Activated T-cell treated with anti-CD3 and anti-CD28 coated beads, Interleukin-2, amount 50 U/mL, for 24 hours (primary cell): ENCODE results near the gene HSD17B14.

Experiments
- DNase-seq: peaks from one replicate; pipeline ENCODE4 v3.0.0-alpha.2; 2020
- H3K27ac Mint-ChIP-seq: 2 replicates; pipeline ENCODE4 v1.8.0; 2020; ENCODE audit warnings: mild to moderate bottlenecking, mixed read lengths
- H3K27me3 Mint-ChIP-seq: 2 replicates; pipeline ENCODE4 v1.8.0; 2020; ENCODE audit warnings: mixed read lengths
- H3K36me3 Mint-ChIP-seq: 2 replicates; pipeline ENCODE4 v1.8.0; 2020; ENCODE audit warnings: low read depth, mixed read lengths
- H3K4me1 Mint-ChIP-seq: 2 replicates; pipeline ENCODE4 v1.8.0; 2020; ENCODE audit warnings: low read depth, mixed read lengths
- H3K4me3 Mint-ChIP-seq: 2 replicates; pipeline ENCODE4 v1.8.0; 2020; ENCODE audit warnings: mild to moderate bottlenecking, moderate library complexity, mixed read lengths
- H3K9me3 Mint-ChIP-seq: 2 replicates; pipeline ENCODE4 v1.8.0; 2020; ENCODE audit warnings: mixed read lengths

HSD17B14 gene

GRCh38 chr19:48822514-48822913 lies 13.8 kb downstream of the HSD17B14 start:
- no peaks in the 10 kb centered on the region for H3K27me3 Mint-ChIP-seq
- H3K4me1 Mint-ChIP-seq = no peaks in the 10 kb centered on the region
- H3K9me3 Mint-ChIP-seq = no peaks in the 10 kb centered on the region
- no peak overlapping the region for H3K27ac Mint-ChIP-seq
- no peak overlapping the region for H3K4me3 Mint-ChIP-seq
- H3K36me3 Mint-ChIP-seq = no peaks in the 10 kb centered on the region
- no peak for DNase-seq

- Mint-ChIP-seq H3K27me3 (no peaks in the 10 kb centered on the region), H3K4me1 (no peaks in the 10 kb centered on the region), H3K36me3 (no peaks in the 10 kb centered on the region), H3K27ac (no peak overlapping the region), H3K9me3 (no peaks in the 10 kb centered on the region), H3K4me3 (no peak overlapping the region)
- DNase-seq = no peak
These were observed 14.7 kb downstream of the HSD17B14 start for GRCh38 chr19:48821633-48822032.

- Mint-ChIP-seq H3K4me1 (peaks cover 2% of the 10 kb centered on the region), H3K36me3 (no peaks in the 10 kb centered on the region), H3K27ac (no peak overlapping the region), H3K4me3 (no peak overlapping the region), H3K9me3 (no peaks in the 10 kb centered on the region), H3K27me3 (no peaks in the 10 kb centered on the region)
- no peak for DNase-seq
These were observed 16.9 kb downstream of the HSD17B14 start for GRCh38 chr19:48819366-48819816.

- DNase-seq = no peak
- H3K4me3 Mint-ChIP-seq = no peak overlapping the region
- no peaks in the 10 kb centered on the region for H3K9me3 Mint-ChIP-seq
- H3K4me1 Mint-ChIP-seq = peaks cover 2% of the 10 kb centered on the region
- no peaks in the 10 kb centered on the region for H3K36me3 Mint-ChIP-seq
- H3K27ac Mint-ChIP-seq = no peak overlapping the region
- H3K27me3 Mint-ChIP-seq = no peaks in the 10 kb centered on the region
These were observed 18.0 kb downstream of the HSD17B14 start for GRCh38 chr19:48818234-48818820.

- Mint-ChIP-seq H3K27me3 (no peaks in the 10 kb centered on the region), H3K9me3 (no peaks in the 10 kb centered on the region), H3K27ac (no peak overlapping the region), H3K4me3 (no peak overlapping the region), H3K36me3 (no peaks in the 10 kb centered on the region), H3K4me1 (peaks cover 2% of the 10 kb centered on the region)
- DNase-seq = no peak
These were observed 18.6 kb downstream of the HSD17B14 start for GRCh38 chr19:48817585-48818124.

- Mint-ChIP-seq H3K36me3 (no peaks in the 10 kb centered on the region), H3K4me3 (no peak overlapping the region), H3K9me3 (no peaks in the 10 kb centered on the region), H3K27me3 (no peaks in the 10 kb centered on the region), H3K4me1 (peaks cover 7% of the 10 kb centered on the region), H3K27ac (no peak overlapping the region)
- no peak for DNase-seq
These were observed 20.3 kb downstream of the HSD17B14 start for GRCh38 chr19:48815870-48816501.

GRCh38 chr19:48814895-48815294 lies 21.4 kb downstream of the HSD17B14 start:
- Mint-ChIP-seq H3K27me3 (no peaks in the 10 kb centered on the region), H3K27ac (no peak overlapping the region), H3K9me3 (no peaks in the 10 kb centered on the region), H3K4me3 (no peak overlapping the region), H3K36me3 (peaks cover 4% of the 10 kb centered on the region), H3K4me1 (peaks cover 12% of the 10 kb centered on the region)
- no peak for DNase-seq

- Mint-ChIP-seq H3K4me3 (no peak overlapping the region), H3K4me1 (peaks cover 23% of the 10 kb centered on the region), H3K9me3 (no peaks in the 10 kb centered on the region), H3K27me3 (no peaks in the 10 kb centered on the region), H3K27ac (no peak overlapping the region), H3K36me3 (peaks cover 6% of the 10 kb centered on the region)
- no peak for DNase-seq
These were observed 23.0 kb downstream of the HSD17B14 start for GRCh38 chr19:48813123-48813913.

GRCh38 chr19:48812094-48812929 lies 24.0 kb downstream of the HSD17B14 start:
- Mint-ChIP-seq H3K36me3 (peaks cover 15% of the 10 kb centered on the region), H3K27ac (peak overlapping the region; percentile 81), H3K4me3 (peak overlapping the region; percentile 75), H3K27me3 (no peaks in the 10 kb centered on the region), H3K4me1 (peaks cover 28% of the 10 kb centered on the region), H3K9me3 (no peaks in the 10 kb centered on the region)
- DNase-seq = peak; percentile 76

- no peak for DNase-seq
- no peaks in the 10 kb centered on the region for H3K27me3 Mint-ChIP-seq
- H3K4me1 Mint-ChIP-seq = peaks cover 26% of the 10 kb centered on the region
- H3K27ac Mint-ChIP-seq = peak overlapping the region; percentile 89
- peak overlapping the region; percentile 89 for H3K4me3 Mint-ChIP-seq
- H3K9me3 Mint-ChIP-seq = no peaks in the 10 kb centered on the region
- H3K36me3 Mint-ChIP-seq = peaks cover 30% of the 10 kb centered on the region
These were observed 26.1 kb downstream of the HSD17B14 start for GRCh38 chr19:48810151-48810550.

GRCh38 chr19:48807590-48808308 lies 28.5 kb downstream of the HSD17B14 start:
- no peak overlapping the region for H3K4me3 Mint-ChIP-seq
- no peak for DNase-seq
- H3K4me1 Mint-ChIP-seq = peaks cover 26% of the 10 kb centered on the region
- peak overlapping the region; percentile 5 for H3K27ac Mint-ChIP-seq
- no peaks in the 10 kb centered on the region for H3K9me3 Mint-ChIP-seq
- peaks cover 40% of the 10 kb centered on the region for H3K36me3 Mint-ChIP-seq
- H3K27me3 Mint-ChIP-seq = no peaks in the 10 kb centered on the region

- no peak for DNase-seq
- H3K27ac Mint-ChIP-seq = no peak overlapping the region
These were observed 29.3 kb downstream of the HSD17B14 start for GRCh38 chr19:48806818-48807589.

GRCh38 chr19:48806518-48806817 lies 29.8 kb downstream of the HSD17B14 start:
- Mint-ChIP-seq H3K27ac (no peak overlapping the region), H3K36me3 (peaks cover 40% of the 10 kb centered on the region), H3K4me3 (no peak overlapping the region), H3K27me3 (no peaks in the 10 kb centered on the region), H3K4me1 (peaks cover 21% of the 10 kb centered on the region), H3K9me3 (no peaks in the 10 kb centered on the region)
- DNase-seq = peak; percentile 48

More at GRCh38 chr19:48806818-48807589, 29.3 kb downstream of the HSD17B14 start:
- H3K27me3 Mint-ChIP-seq = no peaks in the 10 kb centered on the region
- H3K36me3 Mint-ChIP-seq = peaks cover 40% of the 10 kb centered on the region
- H3K9me3 Mint-ChIP-seq = no peaks in the 10 kb centered on the region
- peaks cover 22% of the 10 kb centered on the region for H3K4me1 Mint-ChIP-seq
- no peak overlapping the region for H3K4me3 Mint-ChIP-seq
